Adipocyte (in vitro differentiated cells): ENCODE measurements around the gene LDHAL6B.
A peak's percentile ranks its signal among the peaks of the same experiment; 100 is the strongest.
"Not testable (repeated sequence)": the region's sequence is repeated elsewhere in the genome, so short reads cannot be mapped to it uniquely, and the experiment has no call there.

Experiments
- DNase-seq: peaks from one replicate; pipeline ENCODE4 v3.0.0-alpha.2; 2015; ENCODE audit warnings: low read depth
- H3K27me3 ChIP-seq: replicated peaks from 2 replicates; pipeline ENCODE4 v1.7.0; 2013; ENCODE audit warnings: mild to moderate bottlenecking, low read length, moderate library complexity; ENCODE audit not compliant: control insufficient read depth, insufficient read depth
- H3K36me3 ChIP-seq: 2 replicates; pipeline ENCODE4 v1.7.0; 2013; ENCODE audit warnings: low read length, mild to moderate bottlenecking, moderate library complexity; ENCODE audit not compliant: control insufficient read depth, insufficient read depth, severe bottlenecking
- H3K4me1 ChIP-seq: 2 replicates; pipeline ENCODE4 v1.7.0; 2013; ENCODE audit warnings: mild to moderate bottlenecking, low read length, moderate library complexity; ENCODE audit not compliant: control insufficient read depth, insufficient read depth
- H3K4me3 ChIP-seq: 2 replicates; pipeline ENCODE4 v1.7.0; 2013; ENCODE audit warnings: mild to moderate bottlenecking, low read length, moderate library complexity
- H3K9ac ChIP-seq: 2 replicates; pipeline ENCODE4 v1.7.0; 2013; ENCODE audit warnings: mild to moderate bottlenecking, low read length, moderate library complexity
- H3K9me3 ChIP-seq: 2 replicates; pipeline ENCODE4 v1.7.0; 2013; ENCODE audit warnings: mild to moderate bottlenecking, low read length, moderate library complexity; ENCODE audit not compliant: control insufficient read depth

The LDHAL6B gene

DNA sequence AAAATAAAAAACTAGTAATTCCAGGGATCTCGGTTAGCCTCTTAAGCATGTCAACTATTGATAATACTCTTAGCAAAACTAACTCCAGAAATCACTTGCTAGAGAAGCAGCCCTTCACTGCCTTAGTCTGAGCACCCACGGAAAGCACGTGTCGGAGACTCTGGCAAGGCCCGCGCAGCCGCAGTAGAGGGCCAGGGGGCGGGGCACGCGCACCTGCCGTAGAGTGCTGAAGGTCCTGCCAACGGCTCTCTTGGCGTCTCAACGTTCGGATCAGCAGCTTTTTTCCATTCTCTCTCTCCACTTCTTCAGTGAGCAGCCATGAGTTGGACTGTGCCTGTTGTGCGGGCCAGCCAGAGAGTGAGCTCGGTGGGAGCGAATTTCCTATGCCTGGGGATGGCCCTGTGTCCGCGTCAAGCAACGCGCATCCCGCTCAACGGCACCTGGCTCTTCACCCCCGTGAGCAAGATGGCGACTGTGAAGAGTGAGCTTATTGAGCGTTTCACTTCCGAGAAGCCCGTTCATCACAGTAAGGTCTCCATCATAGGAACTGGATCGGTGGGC is at the start of gene LDHAL6B:
TSS of gene LDHAL6B (plus strand) at position 221 of the 561 bp plus-strand sequence. CDS start at position 319, 98 bp downstream.
- Histone ChIP-seq H3K4me1 (peaks cover 19% of the 10 kb centered on the region), H3K9ac (no peak within 1 kb of the TSS), H3K9me3 (no peaks in the 10 kb centered on the region), H3K27me3 (no peaks in the 10 kb centered on the region), H3K36me3 (peaks cover 79% of the 10 kb centered on the region), H3K4me3 (no peak within 1 kb of the TSS)
- DNase-seq, result no peak

DNA sequence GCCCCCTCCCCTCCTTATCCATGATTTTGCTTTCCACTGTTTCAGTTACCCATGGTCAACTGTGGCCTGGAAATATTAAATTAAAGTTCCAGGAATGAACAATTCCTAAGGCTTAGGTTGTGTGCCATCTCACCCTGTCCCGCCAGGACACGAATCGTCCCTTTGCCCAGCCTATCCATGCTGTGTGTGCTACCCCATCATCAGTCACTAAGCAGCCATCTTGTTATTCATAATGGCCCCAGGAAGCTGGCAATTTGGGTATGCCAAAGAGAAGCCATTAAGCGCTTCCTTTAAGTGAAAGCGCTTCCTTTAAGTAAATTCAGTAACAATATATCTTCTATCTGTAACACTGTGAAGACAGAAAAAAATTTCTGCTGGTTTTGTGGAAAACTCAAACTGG is 49.2 kb upstream of the LDHAL6B start:
- Histone ChIP-seq H3K36me3 (peaks cover 93% of the 10 kb centered on the region), H3K9me3 (no peaks in the 10 kb centered on the region), H3K4me1 (no peaks in the 10 kb centered on the region), H3K27me3 (no peaks in the 10 kb centered on the region), H3K4me3 (no peak overlapping the region), H3K9ac (no peak overlapping the region)
- DNase-seq, result no peak

DNA sequence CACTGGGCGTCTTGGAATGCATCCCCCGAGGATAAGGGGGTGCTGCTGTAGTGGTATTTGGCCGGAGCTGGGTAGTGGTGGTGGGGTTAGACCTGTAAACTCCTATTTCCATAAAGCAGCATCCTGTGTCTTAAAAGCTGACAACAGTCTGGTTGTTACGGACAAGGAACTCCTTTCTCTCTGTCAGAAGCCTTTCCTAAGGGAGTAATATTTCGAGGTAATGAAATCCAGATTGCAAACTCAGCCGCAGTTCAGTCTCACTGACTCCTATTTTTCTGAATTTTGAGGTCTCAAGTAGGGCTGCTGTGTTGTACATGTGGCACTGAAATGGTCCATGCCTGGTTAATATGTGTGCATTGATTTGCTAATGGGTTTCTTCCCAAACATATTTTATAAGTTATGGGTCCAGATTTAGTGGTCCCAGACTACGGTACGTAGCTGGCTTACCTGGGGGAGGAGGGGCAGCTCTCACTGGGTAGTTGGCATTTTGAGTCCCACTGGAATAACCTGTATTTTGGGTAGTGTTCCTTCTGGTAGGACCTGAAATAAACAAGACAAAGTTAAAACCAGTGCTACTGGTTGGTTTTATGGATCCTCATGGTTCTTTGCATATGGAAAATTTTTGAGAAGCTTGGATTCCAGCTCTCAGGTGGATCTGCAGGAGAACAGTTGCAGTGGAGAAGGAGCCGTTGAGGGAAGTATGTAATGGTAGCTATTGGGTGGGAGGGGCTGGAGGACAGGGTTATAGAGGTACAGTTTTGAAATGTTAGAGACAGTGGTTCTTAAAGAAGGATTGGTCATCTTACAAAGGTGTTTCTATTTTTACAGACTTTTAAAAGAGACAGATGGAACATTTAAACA is 48.6 kb upstream of the LDHAL6B start:
- Histone ChIP-seq H3K4me3 (no peak overlapping the region), H3K27me3 (no peaks in the 10 kb centered on the region), H3K9ac (no peak overlapping the region), H3K36me3 (peaks cover 90% of the 10 kb centered on the region), H3K4me1 (no peaks in the 10 kb centered on the region), H3K9me3 (no peaks in the 10 kb centered on the region)
- peak; percentile 32 for DNase-seq

DNA sequence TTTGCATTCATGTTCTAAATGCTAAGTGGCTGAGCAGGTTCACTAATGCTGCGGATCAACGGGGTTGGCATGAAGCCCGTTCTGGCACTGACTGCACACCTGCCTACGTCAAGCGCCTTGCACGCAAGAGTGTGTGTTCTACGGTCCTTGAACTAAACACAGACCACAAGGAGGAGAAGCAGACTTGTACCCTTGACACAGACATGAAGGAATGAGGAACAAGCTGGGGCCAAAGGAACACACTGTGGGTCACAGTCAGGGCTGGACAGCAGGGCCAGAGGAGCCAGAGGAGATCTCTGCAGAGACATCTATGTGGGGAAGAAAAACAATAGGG is 48.0 kb upstream of the LDHAL6B start:
- peaks cover 87% of the 10 kb centered on the region for H3K36me3 ChIP-seq
- H3K9me3 ChIP-seq, result no peaks in the 10 kb centered on the region
- no peak overlapping the region for H3K9ac ChIP-seq
- DNase-seq, result no peak
- H3K4me3 ChIP-seq, result no peak overlapping the region
- H3K4me1 ChIP-seq, result no peaks in the 10 kb centered on the region
- no peaks in the 10 kb centered on the region for H3K27me3 ChIP-seq

DNA sequence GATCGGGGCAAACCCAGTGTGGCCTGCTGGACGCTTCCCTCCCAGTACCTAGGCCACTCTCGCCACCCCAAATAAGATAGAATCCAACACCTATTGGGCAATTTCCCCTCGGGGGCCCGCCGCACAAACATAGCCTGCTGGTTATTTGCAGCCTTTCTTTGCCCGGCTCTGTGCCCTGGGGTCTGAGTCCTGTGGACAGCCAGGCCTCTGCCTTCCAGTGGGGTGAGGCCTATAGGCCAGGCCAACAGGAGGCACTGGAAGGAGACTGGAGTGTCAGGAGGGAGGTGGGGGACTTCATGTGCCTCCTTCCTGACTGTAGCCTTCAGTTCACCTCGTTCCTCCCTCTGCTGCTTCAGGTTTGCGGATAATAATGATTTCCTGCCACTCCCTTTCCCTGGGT is 47.4 kb upstream of the LDHAL6B start:
- H3K36me3 ChIP-seq, result peaks cover 87% of the 10 kb centered on the region
- no peak overlapping the region for H3K9ac ChIP-seq
- no peaks in the 10 kb centered on the region for H3K9me3 ChIP-seq
- DNase-seq, result no peak
- H3K4me1 ChIP-seq, result no peaks in the 10 kb centered on the region
- no peaks in the 10 kb centered on the region for H3K27me3 ChIP-seq
- H3K4me3 ChIP-seq, result no peak overlapping the region

DNA sequence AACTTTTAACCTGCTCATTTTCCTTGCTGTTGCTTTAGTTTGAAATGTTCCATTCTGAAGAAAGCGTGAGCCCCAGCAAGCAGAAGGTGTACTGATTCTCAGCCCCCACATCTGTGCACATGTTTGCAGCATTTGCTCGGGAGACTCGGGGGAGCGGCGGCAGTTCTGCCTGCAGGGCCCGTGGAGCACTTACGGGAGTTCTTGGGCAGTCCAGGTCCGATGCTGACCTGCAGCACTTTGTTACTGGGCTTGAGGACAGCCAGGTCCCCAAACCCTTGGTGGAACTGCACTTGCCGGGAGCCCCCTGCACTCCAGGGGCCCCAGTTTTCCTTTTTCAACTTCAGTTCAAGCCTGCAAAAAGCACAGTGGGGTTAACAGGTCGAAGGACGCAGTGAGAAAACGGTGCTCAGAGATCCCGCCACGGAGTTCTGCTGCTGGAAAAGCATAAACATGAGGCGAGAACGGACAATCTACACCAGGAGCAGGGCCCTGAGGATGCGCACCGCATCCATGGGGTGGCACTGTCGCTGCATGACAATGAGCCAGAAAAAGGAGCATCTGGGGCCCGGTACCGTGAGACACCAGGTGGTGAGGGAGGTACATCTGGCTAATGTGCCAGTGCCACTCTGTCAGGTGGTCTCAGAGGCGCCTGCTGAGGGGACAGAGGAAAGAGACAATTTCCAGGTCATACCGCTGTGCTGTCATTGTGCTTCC is 45.6 kb upstream of the LDHAL6B start:
- Histone ChIP-seq H3K4me1 (peaks cover 10% of the 10 kb centered on the region), H3K4me3 (no peak overlapping the region), H3K9me3 (no peaks in the 10 kb centered on the region), H3K27me3 (no peaks in the 10 kb centered on the region), H3K9ac (no peak overlapping the region), H3K36me3 (peaks cover 86% of the 10 kb centered on the region)
- no peak for DNase-seq

DNA sequence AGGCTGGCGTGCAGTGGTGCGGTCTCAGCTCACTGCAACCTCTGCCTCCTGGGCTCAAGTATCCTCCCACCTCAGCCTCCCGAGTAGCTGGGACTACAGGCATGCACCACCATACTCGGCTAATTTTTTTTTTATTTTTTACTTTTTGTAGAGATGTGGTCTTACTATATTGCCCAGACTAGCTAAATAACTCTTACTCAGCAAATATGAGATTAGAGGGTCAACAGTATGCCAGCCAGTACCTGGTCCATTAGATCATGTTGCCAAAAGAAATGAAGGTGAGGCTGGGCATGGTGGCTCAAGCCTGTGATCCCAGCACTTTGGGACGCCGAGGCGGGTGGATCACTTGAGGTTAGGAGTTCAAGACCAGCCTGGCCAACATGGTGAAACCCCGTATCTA is 44.6 kb upstream of the LDHAL6B start:
- H3K4me1 ChIP-seq, result peaks cover 21% of the 10 kb centered on the region
- H3K9me3 ChIP-seq, H3K4me3 ChIP-seq, H3K27me3 ChIP-seq, H3K9ac ChIP-seq, DNase-seq: not testable (repeated sequence)
- H3K36me3 ChIP-seq, result peaks cover 76% of the 10 kb centered on the region

DNA sequence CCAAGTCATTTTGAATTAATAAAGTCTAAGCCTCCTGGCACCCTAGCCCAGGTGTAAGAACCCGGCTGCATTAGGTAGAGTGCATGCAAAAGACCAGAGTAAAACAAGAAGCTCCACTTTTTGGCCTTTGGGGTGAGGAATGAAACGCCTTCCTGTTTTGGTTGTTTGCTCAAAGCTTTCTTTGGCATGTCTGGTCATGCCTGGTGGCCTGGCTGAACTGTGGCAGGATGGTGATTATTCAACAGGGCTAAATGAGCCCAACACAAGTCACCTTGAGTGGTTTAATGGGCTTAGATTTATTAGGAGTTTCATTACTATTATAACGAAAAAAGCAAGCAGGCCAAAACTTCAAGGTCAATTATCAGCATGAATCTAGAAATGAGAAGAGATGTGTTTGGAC is 40.9 kb upstream of the LDHAL6B start:
- Histone ChIP-seq H3K27me3 (no peaks in the 10 kb centered on the region), H3K36me3 (peaks cover 40% of the 10 kb centered on the region), H3K9me3 (no peaks in the 10 kb centered on the region), H3K4me1 (peaks cover 53% of the 10 kb centered on the region), H3K4me3 (no peak overlapping the region), H3K9ac (peak overlapping the region; percentile 42)
- no peak for DNase-seq

DNA sequence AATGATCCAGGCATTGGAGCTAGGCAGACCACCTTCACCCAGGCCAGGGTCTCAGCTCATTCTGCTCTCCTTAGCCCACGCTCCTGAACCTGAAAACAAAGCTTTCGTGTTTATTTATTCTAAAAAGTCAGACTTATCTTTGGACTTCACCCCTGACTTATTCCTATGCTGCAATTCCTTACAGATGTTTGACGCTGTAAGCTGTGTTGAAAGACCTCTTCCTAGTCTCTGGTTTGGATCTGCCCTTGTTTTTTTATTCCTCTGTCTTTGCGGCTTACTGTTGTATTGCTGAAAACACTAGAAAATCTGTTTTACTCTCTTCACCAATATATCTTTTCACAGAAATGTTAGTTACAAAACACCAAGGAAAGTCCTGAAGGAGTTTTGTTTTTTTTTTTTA is 40.5 kb upstream of the LDHAL6B start:
- H3K4me1 ChIP-seq, result peaks cover 58% of the 10 kb centered on the region
- peak; percentile 57 for DNase-seq
- peaks cover 36% of the 10 kb centered on the region for H3K36me3 ChIP-seq
- H3K9ac ChIP-seq, result peak overlapping the region; percentile 42
- H3K27me3 ChIP-seq, result no peaks in the 10 kb centered on the region
- no peak overlapping the region for H3K4me3 ChIP-seq
- no peaks in the 10 kb centered on the region for H3K9me3 ChIP-seq

DNA sequence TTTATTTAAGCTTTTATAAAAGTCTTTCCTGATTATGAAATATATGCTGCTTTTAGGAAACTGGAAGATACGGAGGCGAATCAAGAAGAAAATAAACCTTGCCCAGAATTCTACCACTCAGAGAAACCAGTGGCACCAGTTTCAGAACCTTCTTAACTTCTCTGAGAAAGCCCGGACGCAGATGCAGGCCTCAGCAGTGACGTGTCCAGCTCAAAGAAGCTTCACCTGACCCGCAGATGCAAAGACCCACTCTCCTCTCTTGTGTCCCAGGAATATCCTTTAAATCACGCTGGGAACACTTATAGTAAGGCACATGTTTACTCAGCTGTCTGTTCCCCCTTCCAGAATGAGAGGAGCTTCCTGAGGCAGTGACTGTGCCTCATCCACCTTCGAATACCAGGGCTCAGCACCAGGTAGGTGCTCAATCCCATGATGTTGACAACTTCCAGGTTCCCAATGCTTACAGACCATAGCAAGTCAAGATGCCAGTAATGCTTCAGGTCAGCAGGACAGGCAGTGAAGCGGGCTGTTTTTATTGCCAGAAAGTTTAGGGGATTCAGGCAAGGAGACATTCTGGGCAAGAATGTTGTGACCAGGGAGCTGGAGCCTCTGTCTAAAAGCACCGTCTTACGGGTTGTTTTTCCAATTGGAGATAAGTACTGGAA is 39.9 kb upstream of the LDHAL6B start:
- H3K9ac ChIP-seq, result peak overlapping the region; percentile 42
- no peak for DNase-seq
- no peaks in the 10 kb centered on the region for H3K27me3 ChIP-seq
- peaks cover 60% of the 10 kb centered on the region for H3K4me1 ChIP-seq
- H3K9me3 ChIP-seq, result no peaks in the 10 kb centered on the region
- H3K4me3 ChIP-seq, result no peak overlapping the region
- H3K36me3 ChIP-seq, result peaks cover 30% of the 10 kb centered on the region

DNA sequence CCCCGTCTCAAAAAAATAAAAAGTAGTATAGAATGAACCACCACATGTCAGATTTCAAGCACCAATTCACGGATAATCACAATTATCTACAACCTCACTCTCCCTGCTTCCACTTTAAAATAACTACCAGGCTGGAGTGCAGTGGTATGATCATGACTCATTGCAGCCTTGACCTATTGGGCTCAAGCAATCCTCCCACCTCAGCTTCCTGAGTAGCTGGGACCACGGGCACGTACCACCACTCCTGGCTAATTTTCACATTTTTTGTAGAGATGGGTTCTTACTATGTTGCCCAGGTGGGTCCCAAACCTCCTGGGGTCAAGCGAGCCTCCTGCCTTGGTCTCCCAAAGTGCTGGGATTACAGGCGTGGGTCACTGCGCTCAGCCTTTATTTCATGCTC is 38.1 kb upstream of the LDHAL6B start:
- H3K27me3 ChIP-seq, result no peaks in the 10 kb centered on the region
- peak; percentile 38 for DNase-seq
- no peaks in the 10 kb centered on the region for H3K9me3 ChIP-seq
- H3K36me3 ChIP-seq, result peaks cover 31% of the 10 kb centered on the region
- peaks cover 60% of the 10 kb centered on the region for H3K4me1 ChIP-seq
- H3K9ac ChIP-seq, result peak overlapping the region; percentile 35
- peak overlapping the region; percentile 38 for H3K4me3 ChIP-seq
